Stimulated activated CD8-positive, alpha-beta memory T cell treated with anti-CD3 and anti-CD28 coated beads, Interleukin-4, amount 100 ng/mL, for 24 hours (primary cell): ENCODE measurements around the gene FASTKD3.
"Not testable (repeated sequence)": the region's sequence is repeated elsewhere in the genome, so short reads cannot be mapped to it uniquely, and the experiment has no call there.

ENCODE experiments used
- DNase-seq: peaks from one replicate; pipeline ENCODE4 v3.0.0-alpha.2; 2020; ENCODE audit warnings: low read depth

The FASTKD3 gene, protein sequence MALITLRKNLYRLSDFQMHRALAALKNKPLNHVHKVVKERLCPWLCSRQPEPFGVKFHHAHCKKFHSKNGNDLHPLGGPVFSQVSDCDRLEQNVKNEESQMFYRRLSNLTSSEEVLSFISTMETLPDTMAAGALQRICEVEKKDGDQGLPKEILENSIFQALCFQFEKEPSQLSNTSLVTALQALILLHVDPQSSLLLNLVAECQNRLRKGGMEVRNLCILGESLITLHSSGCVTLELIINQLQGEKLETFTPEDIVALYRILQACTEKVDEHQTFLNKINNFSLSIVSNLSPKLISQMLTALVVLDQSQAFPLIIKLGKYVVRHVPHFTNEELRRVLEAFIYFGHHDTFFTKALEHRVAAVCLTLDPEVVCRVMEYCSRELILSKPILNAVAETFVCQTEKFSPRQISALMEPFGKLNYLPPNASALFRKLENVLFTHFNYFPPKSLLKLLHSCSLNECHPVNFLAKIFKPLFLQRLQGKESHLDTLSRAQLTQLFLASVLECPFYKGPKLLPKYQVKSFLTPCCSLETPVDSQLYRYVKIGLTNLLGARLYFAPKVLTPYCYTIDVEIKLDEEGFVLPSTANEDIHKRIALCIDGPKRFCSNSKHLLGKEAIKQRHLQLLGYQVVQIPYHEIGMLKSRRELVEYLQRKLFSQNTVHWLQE

DNA sequence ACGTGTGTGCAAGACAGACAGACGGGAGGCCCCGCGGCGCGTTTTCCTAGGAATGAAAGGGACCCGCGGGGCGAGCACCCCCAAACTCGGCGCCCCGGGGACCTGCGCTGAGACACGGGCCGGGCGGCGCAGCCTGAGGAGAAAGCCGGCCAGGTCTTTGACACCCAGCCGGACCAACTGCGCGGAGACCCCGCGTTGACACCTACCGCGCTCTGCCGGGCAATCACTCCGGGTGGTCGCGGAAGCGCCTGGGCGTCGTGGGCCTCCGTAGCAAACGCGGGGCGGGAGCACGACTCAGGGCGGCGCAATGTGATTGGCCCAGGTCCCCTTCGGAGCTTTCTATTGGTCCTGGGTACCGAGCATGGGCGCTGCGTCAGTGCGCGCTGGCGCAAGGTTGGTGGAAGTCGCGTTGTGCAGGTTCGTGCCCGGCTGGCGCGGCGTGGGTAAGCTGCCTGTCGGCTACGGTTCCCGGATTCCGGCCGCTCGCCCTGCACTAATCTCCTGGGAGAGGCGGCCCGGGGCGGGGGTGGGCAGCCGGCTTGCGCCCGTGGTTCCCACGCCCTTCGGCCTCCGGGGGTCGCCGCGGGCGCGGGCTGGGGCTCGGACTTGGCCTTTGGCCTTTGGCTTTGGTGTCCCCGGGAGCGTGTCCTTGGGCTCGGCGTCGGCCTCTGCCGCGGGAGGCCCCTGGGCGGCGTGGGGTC is at the start of gene FASTKD3, which contains the start of gene MTRR:
Gene FASTKD3, minus strand, starts transcription at position 259 of the 701 bp plus-strand sequence. CDS start 948 bp downstream, outside the sequence.
Gene MTRR, plus strand, starts transcription at position 376 of the 701 bp plus-strand sequence. CDS start 1,647 bp downstream, outside the sequence.
- DNase-seq: peak; percentile 84

DNA sequence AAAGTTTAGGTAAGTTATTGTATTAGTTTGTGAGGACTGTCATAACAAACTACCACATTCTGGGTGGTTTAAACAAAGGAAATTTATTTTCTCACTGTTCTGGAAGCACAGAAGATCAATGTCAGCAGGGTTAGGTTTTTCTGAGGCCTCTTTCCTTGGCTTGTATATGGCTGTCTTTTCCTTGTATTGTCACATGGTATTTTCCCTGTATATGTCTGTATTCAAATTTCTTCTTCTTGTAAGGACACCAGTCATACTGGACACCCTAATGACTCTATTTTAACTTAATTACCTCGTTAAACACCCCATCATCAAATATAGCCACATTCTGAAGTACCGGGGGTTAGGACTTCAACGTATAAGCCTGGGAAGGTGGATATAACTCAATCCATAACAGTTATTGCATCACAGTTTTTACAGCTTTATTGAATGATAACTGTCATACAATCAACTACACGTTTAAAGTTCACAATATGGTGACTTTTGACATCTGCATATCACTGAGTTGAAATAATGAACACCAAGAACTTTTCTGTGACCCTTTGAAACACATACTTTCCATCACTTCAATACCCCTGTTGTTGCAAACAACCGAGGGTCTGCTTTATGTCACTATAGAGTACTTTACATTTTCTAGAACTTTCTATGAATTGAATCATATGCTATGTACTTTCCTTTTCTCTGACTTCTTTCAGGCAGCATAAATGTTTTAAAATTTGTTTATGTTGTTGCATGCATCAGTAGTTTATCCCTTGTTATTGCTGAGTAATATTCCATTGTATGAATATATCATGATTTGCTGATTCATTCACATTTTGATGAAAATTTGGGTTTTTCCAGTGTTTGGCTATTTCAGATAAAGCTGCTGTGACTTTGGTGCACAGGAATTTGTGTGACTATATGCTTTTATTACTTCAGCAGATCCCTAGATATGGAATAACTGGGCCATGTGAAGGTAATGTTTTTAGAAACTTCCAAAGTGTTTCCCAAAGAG is 48.6 kb upstream of the FASTKD3 start:
- no peak for DNase-seq

DNA sequence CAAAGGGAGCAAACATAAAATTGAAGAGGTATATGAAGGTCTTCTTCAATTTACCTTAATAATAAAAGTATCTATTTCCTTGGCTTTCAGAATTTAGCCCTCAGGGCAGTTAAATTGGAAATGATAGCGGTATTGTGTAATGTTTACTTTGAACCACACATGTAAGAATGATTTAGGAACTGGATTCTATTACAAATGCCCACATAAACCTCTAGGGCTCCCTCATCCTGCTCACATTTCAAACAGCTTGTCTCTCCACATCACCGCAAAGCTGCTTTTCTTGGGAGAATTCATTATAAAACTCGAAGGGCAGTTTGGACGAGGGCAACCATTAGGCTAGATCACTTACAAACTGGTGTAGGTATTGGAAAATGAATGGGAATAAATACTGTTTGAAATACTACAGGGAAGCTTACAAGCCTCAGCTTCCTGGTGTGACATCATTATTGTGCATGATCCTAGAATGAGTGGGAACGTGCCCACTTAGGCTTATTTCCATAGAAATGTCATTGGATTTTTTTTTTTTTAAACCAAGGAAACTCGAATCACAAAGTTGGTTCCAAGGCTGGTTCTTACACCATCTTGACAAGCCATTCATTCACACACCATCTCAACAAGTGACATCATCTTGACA is 47.5 kb upstream of the FASTKD3 start:
- no peak for DNase-seq

DNA sequence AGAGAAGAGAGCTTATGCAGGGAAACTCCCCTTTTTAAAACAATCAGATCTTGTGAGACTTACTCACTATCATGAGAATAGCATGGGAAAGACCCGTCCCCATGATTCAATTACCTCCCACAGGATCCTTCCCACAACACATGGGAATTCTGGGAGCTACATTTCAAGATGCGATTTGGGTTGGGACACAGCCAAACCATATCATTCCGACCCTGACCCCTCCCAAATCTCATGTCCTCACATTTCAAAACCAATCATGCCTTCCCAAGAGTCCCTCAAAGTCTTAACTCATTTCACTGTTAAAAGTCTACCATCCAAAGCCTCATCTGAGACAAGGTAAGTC is 42.6 kb upstream of the FASTKD3 start:
- not testable (repeated sequence) for DNase-seq

DNA sequence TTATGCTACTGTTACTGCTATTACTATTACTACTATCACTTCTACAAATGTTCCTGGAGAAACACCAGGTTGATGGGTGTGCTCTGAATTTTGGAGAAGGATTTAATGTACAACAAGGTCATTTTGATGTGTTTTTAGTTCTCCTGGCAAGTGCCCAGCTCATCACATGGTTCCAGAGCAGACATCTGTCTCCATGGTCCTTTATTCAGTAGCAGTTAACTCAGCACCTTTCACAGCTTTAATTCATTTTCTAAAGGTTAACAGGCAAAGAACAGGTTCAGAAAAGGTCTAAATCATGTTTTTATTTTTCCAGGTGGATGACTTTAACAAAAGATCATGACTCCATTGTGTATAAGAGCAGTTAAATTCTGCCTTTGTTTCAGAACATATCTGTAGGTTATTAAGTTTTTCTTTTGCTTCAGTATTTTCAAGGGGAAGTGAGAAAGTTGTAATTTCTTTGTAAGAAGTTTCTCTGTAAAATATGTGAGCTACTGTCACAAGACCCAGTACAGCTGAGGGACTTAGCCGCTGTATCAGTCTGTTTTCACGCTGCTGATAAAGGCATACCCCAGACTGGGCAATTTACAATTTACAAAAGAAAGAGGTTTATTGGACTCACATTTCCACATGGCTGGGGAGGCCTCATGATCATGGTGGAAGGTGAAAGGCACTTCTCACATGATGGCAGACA is 42.1 kb upstream of the FASTKD3 start:
- DNase-seq: no peak

DNA sequence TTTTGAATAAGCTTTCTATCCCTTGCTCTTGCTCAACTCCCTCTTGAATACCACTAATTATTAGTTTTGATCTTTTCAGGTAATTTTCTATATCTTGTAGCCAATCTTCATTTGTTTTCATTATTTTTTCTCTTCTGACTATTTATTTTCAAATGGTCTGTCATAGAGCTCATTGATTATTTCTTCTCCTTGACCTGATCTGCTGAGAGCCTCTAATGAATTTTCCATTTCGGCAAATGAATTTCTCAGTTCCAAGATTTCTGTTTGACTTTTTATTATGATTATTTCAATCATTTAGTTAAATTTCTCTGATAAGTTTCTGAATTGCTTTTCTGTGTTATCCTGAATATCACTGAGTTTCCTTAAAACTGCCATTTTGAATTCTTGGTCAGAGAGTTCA is 39.5 kb upstream of the FASTKD3 start:
- no peak for DNase-seq

DNA sequence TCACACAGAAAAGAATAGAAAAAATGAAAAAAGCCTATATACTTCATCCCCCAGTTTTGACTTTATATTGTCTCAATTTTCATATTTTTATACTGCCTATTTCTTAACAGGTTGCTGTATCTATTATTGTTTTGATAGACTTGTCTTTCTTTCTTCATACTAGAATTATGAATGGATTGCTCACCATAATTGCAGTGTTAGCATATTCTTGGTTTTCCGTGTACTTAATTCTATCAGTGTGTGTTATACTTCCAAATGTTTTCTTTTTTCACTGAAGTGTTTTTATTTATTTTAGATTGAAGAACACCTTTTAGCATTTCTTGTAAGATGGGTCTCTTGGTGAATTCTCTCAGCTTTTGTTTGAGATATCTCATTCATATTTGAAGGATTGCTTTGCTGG is 38.8 kb upstream of the FASTKD3 start:
- no peak for DNase-seq

DNA sequence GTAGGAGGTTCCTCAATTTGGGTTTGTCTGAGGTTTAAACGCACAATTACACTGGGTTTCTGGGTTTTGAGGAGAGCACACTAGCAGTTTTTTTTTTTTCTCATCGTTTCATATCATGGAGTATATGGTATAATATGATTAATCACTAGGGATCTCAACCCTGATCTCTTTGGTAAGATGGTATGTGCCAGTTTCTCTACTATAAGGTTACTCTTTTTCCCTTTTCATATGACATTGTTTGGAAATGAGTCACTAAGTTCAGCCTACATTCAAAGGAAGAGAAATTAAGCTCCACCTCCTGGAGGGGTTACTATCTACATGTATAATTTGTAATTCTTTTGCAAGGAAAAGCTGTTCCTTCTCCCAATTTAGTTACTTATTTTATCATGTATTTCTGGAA is 35.3 kb upstream of the FASTKD3 start:
- no peak for DNase-seq

DNA sequence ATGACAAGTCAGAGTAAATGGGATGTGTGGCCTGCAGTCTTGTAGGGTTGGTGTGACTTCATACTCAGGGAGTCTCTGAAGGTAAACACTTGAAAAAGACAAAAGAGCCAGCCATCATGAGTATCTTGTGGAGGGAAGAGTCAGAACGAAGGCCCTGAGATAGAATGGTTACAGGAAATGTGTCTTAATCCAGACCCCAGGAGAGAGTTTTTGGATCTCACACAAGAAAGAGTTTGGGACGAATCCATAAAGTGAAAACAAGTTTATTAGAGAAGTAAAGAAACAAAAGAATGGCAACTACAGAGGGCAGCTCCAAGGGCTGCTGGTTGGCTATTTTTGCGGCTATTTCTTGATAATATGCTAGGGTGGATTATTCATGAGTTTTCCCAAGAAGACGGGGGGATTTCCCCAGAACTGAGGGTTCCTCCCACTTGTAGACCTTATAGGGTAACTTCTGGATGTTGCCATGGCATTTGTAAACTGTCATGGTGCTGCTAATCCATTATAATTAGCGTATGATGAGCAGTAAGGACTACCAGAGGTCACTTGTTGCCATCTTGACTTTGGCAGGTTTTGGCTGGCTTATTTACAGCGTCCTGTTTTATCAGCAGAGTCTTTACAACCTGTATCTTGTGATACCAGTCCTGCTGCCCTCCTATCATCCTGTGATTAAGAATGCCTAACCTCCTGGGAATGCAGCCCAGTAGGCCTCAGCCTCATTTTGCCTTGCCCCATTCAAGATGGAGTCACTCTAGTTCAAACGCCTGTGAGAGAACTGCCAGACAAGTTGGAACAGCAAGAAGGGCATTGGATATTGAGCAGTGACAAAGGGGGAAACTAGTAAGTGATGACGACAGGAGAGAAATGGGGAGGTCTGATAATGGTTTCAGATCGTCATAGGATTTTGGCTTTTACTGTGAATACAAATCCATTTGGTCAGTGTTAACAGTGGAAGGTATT is 34.1 kb upstream of the FASTKD3 start:
- DNase-seq: no peak

DNA sequence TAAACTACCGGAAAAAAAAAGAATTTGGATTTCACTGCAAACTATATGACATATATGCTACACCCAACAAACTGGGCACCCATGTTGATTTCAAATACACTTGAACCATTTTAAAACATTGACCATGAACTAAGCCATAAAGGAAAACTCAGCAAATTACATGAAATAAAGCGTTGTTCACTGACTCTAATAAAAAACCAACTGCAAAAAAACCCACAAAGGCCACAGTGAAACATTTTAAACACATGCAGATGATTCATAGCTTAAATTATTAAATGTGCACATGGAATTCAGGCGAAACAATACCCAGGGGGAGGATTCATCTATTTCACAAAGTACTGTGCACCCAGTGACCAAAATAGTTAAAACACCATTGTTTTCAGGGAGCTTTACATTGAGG is 33.4 kb upstream of the FASTKD3 start:
- no peak for DNase-seq

DNA sequence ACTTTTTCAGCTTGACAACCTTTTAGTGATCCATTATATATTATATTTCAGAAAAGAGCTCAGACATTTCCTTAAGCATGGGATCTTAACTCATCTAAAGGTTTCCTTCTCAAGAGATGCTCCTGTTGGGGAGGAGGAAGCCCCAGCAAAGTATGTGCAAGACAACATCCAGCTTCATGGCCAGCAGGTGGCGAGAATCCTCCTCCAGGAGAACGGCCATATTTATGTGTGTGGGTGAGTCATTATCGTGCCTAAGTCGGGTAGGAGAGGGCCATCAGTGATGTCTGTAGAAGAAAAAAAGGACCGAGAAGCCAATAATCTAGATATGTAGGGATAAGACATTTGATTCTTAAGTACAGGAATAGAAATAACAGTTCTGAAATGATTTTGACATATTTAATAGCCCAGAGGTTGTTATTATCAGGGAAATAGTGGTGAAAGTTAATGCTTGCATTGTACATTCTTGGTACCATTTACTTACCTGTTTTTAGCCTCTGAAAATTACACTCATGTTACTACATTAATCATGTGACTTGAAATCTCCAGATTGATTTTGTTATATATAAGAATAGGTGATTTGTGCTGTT is 28.3 kb upstream of the FASTKD3 start:
- peak; percentile 4 for DNase-seq

DNA sequence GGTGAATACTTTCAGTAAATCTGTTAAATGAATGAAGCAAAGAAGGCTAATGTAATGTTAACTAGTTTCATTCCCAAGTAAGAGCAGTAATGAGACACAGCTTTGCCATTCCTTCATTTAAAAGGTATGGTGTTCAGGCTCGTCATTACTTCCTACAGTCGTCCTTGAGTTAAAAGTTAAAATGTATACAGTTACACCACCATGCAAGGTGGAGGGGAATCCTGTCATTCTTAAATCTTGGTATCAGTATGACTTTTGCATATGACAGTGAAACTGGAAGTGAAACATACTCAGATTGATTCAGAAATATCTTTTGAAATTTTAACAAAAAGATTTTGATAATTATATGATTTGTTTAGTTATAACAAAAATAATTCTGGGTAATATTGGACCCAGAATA is 26.0 kb upstream of the FASTKD3 start:
- no peak for DNase-seq

DNA sequence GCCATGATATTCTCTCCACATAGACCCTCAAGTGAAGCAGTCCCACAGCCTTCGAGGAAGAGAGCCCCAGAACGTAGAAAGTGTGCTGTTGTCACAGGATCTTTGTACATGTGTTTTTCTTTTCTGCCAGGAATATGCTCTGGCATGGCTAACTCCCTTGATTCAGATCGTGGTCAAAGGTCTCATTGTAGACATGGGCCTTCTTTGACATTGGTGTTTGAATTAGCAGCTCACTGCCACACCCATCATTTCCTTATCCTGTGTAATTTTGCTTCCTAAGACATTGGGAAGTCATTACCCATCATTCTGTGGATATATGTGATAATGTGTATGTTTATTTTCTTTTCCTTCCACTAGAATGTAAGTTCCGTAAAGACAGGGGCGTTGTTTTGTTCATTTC is 25.6 kb upstream of the FASTKD3 start:
- DNase-seq: no peak

DNA sequence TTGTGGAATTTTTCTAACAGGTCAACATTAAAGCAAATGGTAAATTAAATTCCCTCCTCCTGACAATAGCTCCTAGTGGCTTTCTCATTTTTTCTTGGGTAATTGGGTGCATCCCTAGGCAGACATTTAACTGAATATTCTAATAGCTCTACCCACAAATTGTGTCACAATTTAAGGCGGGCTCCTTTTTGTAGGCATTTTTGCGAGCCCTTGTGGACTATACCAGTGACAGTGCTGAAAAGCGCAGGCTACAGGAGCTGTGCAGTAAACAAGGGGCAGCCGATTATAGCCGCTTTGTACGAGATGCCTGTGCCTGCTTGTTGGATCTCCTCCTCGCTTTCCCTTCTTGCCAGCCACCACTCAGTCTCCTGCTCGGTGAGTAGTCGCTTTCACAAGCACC is 20.1 kb upstream of the FASTKD3 start:
- DNase-seq: no peak

DNA sequence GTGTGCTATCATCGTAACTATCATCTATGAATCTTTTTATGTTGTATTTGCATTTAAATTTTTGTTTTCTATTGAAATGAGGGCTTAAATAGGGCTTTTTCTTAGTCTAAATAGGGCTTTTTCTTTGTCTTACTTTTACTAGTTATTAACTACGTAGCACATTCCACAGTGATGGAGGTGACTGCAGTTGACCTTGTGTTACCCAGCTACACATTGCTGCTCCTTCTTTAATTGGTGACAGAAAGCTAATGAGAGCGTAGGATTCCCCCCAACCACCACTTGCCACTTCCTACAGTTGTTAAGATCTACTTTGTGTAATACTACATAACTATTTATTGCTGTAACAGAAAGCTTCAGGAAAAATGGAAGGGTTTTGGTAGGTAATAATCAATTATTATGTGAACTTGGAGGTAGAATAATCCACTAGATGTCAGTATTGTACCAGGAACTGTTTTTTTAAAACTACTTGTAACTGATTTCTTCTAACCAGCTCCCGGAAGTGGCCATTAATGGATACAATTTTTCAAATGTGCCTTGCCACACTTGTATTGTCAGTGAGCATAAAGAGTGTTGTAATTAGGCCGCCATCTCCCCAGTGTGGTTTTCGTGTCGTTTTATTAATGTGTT is 18.1 kb upstream of the FASTKD3 start:
- DNase-seq: no peak

DNA sequence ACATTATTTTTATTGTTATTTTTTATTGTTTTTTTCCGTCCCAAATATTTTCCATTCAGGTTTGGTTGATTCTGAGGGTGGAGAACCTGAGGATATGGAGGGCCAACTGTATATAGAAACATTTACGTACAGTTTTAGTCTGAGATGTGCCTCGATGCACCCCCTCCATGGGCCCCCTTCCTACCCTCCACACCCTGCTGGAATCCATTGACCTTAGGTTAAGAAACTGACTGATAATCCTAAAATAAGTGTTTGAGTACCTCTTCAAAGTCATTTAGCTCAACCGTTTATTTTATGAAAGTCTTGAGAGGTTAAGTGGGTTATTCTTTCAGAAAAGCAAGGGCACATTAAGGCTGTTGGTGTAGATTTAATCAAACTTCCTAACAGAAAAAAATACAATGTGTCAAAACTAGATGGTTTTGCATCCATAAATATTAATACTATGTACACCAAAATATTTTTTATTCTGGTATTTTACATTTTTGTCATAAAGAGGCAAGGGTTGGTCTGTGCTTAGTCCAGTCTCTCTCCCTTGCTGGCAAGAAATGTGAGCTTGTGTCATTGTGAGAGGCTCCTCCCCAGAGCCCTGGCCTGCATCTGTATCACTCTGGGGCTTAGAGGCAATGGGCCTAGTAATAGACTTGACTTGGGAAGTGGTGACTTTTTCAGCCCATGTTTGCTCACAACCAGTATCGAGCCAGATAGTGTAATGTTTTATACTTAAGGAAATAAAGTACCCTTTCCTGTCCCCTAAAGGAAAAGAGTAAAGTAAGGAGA is 15.8 kb upstream of the FASTKD3 start:
- DNase-seq: no peak

DNA sequence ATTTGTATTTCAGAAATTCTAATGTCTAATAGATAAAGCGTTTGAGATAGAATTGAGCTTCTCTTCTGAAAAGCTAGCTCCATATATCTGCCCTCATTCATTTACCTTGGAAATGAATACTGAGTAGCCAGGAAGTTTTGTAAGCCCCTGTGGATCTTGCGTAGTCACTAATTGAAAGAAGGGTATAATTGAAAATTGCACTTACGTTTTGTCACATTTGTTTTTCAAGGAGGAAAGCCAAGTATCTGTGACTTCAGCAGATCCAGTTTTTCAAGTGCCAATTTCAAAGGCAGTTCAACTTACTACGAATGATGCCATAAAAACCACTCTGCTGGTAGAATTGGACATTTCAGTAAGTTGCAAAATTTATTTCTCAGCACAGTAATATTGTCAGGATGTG is 14.1 kb upstream of the FASTKD3 start:
- DNase-seq: no peak

DNA sequence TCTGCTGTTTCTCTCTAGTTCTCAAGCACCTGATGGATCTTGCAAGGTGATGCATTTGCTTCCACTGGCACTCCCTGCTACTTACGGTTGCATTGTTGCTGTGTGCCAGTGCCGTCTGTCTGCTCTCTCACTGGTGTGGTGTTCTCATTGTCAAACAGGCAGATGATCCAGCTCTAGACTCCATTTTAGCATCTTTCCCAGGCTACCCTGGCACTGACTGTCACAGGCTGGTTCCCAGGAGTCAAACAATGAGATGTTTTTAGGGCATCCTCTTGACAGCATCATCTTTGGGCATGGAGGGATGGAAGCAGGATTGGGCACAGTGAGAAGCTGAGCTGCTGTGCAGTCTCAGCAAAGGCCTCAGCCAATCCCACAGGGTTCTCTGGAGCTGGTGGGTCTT is 13.0 kb upstream of the FASTKD3 start:
- DNase-seq: no peak
